GM18873 (cell line): ENCODE data around the gene NOS1AP.

ENCODE experiments used
- ATAC-seq: cut with Tn5 transposase; IDR thresholded peaks from one replicate; pipeline ENCODE4 v1.9.1; 2021; ENCODE audit warnings: mild to moderate bottlenecking, moderate library complexity, moderate number of reproducible peaks; ENCODE audit not compliant: unreplicated experiment, low FRiP score

Gene NOS1AP

DNA sequence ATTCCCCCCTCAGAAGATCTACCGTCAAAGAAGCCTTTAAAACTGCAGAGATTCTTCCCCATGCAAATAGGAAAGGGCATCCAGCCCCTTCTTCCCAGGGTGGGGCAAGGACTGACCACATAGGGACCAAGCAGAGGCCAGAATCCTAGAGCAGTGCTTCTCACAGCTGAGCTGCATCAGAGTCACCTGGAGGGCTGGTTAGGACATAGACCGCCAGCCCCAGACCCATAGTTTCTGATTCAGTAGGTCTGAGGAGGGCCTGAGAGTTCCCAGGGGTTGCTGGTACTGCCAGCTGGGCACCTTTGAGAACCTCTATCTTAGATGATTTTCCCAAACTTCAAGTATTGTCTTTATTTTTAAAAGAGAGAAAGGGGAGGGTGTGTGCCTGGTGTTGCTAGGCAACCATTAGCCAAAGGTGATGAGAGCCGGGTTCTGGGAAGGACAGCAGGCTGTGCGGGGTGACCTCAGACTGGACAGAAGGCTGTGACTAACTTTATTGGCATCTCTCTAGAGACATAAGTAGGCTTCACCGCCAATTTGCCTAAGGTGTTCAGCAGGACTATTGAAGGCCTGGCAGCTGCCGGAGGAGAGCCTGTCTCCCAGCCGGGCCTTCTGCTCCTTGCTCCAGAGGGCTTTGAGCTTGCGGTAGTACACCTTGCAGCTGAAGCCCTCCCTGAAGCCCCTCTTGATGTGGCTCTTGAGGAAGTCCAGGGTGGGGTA lies 304.2 kb downstream of the NOS1AP start:
- ATAC-seq = no peak

DNA sequence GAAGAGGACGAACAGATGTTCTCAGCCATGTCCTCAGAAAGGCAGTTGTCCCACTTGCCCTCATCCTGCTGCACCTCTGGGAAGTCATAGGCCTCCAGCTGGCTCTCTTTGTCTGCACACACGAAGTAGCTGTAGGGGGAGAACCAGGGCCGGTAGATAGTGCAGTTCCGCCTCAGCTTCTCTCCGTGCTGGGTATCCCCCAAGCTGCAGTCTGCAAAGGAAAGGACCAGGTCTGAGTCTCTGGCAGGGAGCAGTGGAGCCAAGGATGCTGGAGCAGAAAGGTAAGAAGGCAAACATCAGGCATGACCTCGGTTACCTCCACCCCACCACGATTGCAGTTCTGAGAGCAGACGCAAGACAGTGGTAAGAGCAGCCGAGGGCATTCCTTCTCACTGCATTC lies 304.9 kb downstream of the NOS1AP start:
- no peak for ATAC-seq

DNA sequence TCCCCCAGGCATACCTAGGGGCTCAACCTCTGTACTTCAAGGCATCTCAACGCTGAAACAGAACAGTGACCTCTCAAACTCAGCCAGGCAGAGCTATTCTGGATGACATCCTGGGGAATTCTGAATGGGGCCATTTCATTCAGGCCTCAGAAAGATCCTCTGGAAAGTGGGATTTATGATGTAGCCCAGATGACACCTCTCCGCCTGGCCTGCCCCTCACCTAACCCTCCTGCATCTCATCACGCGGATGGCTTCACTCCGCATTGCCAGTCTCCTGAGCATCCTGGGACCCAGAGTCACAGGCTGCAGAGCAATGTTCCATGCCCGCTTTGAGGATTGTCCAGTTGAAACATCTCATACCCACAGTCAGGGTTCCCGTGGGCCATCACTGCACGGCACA lies 306.0 kb downstream of the NOS1AP start:
- no peak for ATAC-seq

DNA sequence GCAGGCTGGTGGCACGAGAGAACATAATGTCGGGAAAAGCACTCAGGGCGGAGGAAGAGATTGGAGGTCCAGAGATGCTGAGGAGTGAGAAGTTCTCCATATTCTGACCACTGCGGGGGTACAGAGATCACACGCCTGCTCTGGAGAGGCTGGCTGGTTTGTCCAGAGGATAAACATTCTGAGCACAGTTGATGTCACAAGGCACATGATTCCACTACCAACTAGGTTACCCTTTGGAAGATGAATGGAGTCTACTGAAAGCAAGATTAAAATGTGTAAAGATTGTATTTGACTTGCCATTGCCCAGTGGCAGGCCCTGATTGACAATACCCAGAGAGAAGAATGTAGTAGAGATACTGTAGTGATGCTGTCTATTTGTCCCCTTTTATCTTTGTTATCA lies 307.2 kb downstream of the NOS1AP start, which contains the start of gene SPATA46:
Gene SPATA46 (minus strand): TSS at position 164 of the 400 bp plus-strand sequence. CDS start 64 bp downstream, at position 100.
- ATAC-seq = no peak

DNA sequence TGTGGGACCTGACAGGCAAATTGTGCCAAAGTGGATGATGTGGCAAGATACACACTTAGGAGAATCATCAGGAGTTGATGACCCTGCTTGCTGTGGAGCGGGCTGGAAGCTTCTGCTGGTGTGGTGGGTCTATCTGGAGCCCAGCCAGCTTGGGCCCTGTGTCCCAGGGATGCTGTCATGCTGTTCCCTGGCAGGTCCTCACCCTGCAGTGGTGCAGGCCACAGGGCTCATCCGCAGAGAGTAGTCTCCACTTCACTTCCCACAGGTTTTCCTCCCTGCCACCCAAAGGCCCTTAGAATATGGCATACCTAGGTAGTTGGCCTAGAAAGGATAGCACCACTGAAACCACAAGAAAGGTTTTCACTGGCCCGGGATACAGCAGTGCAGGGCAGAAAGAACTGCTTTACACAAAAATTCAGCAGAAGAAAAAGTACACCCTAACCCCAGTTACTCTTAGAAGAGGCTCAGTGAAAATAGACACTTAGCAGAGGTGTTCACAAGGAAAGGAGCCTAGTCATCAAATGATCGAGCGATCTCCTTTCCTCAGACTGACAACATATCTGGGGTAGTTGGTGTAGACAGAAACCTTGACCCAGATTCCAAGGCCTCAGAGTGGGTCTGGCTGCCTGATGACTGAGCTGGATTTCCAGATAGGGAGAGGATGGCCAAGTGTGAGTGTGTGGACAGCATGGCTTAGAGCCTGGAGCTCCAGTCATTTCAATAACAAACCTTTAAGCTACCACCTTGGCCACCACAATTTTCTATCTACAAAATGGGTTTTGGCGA lies 310.8 kb downstream of the NOS1AP start:
- no peak for ATAC-seq

DNA sequence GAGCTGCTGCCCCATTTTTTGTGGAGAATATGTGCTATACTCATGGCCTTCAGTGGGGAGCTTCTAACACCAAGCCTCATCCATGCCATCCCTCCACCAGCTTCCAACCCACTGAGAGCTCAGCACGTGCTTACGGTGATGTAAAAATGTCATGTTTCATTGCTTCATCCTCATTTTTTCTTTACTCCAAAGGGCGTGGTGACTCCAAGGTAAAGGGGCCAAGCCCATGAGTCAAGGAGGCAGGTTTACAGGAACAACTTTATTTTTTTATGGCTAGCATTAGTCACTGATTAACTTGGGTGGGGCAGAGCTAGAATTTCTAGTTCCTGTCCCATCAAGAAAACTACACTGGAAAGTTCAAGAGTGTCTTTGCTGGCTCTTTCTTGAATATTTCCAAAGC lies 311.9 kb downstream of the NOS1AP start, which contains the start of gene C1orf226:
Gene C1orf226 (plus strand): TSS at position 346 of the 400 bp plus-strand sequence. CDS start 174 bp downstream, outside the sequence.
- no peak for ATAC-seq

DNA sequence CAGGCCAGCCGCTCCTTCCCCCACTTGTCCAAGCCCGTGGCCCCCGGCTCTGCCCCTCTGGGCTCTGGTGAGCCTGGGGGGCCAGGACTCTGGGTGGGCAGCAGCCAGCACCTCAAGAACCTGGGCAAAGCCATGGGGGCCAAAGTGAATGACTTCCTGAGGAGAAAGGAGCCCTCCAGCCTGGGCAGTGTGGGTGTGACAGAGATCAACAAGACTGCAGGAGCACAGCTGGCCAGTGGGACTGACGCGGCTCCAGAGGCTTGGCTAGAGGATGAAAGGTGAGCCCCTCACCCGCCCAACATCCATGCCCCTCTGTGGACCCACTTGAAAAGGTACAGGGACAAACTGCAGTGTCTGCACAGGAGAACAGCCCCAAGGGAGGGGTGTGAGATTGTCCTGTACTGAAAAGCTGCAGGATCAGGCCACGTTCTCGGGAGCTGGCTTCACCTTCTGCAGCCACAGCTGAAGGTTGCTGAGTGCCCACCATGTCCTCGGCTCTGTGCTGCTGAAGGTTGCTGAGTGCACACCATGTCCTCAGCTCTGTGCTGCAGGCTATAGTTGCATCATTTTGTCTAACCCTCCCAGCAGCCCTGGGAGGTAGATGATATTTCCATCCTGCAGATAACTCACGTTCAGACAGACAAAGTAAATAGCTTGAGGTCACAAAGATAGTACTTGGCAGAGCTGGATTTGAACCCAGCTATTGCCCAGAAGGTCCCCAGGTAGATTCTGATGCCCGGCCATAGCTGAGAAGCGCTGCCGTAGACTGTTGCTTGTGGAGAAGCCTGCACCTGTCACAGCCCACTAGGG lies 312.7 kb downstream of the NOS1AP start:
- ATAC-seq = no peak

DNA sequence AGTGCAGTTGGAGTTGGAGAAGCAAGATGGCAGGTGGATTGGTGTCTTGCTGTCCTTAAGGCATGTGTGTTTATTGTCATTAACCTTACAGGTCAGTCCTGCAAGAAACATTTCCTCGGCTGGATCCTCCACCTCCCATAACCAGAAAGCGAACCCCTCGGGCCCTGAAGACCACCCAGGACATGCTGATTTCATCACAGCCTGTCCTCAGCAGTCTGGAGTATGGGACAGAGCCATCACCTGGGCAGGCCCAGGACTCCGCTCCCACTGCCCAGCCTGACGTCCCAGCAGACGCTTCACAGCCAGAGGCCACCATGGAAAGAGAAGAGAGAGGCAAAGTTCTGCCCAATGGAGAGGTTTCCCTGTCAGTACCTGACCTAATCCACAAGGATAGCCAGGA lies 313.6 kb downstream of the NOS1AP start:
- ATAC-seq = no peak

DNA sequence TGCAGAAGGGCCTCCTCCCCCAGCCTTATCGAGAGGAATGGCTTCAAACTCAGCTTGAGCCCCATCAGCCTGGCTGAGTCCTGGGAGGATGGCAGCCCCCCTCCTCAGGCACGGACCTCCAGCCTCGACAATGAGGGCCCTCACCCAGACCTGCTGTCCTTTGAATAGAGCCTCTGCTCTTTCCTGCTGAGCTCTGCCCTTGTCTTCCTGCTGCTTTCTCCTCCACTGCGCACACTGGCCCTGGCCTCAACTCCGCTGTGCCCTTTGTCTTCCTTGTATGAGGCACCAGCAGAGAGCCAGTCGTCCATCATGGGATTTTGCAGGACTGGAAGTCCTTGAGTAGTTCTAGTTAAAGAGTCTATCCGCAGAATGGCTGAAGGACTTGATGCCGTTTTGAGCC lies 314.0 kb downstream of the NOS1AP start:
- no peak for ATAC-seq

DNA sequence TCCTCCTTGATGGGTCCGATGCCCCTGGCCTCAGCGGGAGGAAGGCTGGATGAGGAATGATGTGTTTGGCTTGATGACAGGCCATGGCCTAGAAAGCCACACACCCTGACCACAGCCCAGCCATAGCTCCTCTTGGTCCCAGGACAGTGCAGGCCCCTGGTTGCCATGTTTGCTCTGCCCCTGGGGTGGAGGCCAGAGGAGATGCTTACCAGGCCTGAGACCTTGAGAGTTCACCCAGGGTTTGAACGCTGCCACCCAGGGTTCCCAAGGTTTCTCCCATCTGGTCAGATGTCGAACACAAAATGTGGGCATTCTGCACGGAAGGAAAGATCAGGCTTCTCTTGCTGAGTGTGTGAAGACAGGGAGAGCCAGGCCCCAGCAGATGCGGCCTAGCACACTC lies 314.6 kb downstream of the NOS1AP start:
- ATAC-seq = no peak

DNA sequence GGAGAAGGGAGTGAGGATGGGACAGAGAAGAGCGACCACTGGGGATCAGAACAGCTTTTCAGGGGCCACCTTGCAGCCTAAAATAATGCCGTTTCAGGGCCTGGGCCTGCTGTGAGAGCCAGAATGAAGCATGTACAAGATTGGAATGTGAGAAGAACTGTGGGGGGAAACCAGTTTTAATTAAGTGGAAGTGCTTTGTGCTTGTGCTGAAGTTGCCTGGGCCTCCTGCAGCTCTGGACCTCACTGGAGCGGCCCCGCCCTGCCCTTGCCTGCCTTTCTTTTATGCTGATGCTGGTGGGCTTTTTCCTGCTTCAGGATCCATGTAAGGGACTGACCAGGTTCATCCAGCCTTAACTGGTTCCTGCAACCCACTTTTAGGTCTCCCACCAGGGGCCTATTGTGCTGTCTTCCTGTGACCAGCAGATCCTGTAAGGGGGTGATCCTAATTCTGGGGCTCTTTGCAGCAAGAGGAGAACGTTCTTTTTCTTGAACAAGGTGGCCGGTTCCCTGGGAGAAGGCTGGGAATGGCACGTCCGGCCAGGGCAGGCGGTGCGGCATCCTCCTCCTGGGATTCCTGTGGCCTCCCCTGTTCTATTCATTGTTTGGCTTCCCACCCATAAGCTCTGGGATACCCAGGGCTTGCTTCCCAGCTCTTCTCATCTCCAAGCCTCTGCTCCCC lies 315.2 kb downstream of the NOS1AP start:
- ATAC-seq = no peak

DNA sequence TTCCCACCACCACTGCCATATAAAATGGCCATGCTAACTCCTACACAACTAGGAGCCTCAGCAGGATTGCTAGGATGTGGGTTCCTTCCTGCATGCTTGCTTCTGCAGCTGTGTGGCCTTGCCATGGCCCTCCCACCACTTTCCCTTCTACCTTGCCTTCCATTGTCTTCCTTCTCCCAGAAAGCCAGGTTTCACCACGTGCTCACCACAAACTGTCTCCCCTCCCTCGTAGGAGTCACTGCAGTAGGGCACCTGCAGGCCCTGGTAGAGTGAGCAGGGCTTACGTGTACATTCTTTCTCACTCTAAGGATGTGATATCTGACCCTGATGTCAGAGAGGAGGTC lies 315.8 kb downstream of the NOS1AP start:
- ATAC-seq = no peak

DNA sequence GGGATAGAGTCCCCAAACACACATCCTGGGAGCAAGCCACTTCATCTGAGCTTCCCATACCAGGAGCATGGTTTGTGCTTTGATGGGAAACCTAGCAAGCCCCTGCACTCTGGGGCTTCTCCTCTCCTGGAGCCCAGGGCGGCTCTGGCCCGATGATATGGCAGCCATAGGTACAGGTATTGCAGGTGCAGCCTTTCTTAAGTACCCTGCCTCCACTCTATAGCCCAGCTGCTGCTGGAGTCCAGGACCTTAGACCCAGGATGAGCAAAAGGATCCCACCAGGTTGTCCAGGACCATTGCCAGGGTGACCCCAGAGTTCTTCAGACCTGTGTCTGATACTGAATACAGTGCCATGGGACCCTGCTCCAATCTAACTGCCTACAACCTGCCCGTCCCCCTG lies 316.2 kb downstream of the NOS1AP start:
- ATAC-seq = no peak

DNA sequence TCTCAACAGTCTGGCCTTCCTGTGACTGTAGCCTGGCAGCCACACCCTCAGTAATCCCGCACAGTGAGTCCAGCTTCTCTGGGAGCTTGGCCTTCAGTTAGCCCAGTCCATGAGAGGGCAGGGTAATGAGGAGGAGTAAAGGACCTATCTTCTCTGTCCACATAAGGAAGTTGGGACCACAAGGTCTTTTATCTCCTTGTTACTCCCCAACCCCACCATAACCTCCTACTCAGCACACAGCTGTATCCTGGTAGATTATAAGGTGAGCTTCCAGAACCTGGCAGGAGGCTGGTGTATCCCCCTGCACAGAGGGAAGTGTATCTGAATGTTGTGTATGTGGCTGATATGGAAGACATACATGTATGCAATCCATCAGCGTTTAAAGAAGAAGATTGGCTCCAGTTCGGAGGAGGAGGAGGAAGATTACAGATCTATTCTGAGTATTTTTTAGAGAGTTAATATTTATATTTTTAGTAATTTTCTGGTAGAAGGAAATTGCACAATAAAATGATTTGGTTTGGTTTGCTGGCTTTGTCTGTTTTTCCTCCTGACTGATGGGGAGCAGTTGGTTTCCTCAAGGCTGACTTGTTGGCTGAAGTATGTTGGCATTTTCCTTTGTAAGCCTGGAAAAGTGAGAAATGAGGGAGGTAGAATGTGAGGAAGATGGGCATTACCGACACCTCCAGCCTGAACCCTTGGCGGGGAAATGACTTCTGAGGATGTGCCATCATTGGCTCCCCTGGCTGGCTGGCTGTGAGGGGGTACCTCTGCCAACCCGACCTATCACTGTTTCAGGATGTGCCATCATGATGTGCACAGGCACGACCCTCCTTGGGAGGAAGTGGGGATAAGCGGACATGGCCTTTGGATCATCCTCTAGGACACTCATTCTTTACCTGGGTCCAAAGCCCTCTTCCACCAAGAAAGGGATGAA lies 317.1 kb downstream of the NOS1AP start:
- no peak for ATAC-seq

DNA sequence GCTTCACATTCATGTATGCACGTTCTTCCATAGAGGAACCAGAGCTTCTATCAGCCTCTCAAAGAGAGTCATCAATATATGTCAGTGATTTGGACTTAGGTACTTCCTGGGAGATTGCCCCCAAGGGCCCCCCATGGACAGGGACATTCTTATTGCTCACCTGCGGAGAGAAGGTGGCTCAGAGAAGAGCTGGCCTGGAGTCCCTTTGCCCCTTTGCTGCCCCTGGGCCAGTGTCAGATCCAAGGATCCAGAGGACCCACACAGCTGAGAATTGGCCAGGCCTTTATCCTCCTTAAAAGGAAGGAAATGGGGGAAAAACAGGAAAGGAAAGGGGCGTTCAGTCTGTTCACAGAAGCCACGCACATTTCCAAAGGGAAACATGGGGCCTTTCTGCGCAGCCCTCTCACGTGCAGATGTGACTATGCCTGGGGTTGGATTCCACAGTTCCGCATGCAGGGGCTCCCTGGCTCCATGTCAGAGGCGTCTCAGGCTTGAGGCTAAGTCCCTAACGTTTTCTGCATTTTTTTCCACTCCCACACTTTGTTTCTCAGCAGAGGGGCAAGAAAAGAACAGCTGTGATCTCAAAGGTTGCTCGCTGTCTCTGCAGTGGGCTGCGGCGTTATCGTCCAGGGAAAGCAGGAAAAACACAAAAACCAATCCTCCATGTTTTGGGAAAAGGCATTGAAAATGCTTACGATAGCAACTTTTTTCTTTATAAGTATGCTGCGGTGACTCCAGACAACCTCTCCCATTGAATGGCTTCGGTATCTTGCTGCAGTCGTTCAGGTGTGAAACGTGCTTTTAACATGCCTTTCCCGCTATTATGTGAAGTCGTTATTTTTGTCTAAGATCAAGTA lies 318.0 kb downstream of the NOS1AP start:
- no peak for ATAC-seq

DNA sequence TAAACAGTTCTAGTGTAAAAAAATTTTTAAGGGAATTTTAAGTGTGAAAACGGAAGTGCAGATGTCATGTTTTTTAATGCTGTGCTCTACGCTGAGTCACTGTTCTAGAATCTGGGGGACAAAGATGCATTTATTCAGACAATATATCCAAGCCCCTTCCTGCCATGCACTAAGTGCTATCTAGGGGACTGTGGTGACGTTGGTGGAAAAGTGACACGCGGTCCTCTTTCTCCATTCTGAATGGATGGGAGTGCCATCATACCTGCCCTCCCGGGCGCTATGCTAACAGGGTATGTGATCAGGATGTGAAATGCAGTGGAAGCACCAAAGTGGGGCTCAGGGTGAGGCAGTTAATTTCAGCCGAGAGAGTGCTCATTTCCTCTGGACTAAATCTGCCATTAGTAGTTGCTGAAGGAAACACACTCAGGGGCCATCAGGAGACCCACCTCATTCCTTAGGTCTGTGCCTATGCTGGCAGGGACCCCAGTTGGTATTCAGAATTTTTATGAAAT lies 318.6 kb downstream of the NOS1AP start:
- ATAC-seq = no peak

DNA sequence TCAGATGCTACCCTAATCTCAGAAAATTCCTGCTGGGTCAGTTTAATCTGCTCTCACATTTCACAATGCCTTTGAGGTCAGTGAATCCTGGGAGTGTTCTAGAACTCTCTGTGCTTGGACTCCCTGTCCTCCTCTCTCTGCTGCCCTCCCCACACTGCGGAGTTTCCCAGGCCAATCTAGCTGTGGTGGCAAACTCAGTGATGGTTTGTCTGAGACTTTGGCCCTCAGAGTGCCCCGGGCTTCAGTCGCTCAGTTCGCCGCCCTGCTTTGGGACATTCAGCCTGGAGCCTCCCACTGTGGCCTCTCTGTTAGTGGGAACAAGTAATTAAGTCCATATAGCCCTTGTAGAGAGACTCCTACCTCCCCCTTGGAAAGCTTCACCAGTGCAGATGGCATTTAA lies 319.1 kb downstream of the NOS1AP start:
- no peak for ATAC-seq
